Stimulated activated naive CD8-positive, alpha-beta T cell treated with anti-CD3 and anti-CD28 coated beads, Interleukin-15, Interleukin-2, amounts not matched to agents 100 ng/mL and 50 ng/mL, for 24 hours (primary cell): Measurements from ENCODE around the gene RNF151.
A peak's percentile ranks its signal among the peaks of the same experiment; 100 is the strongest.
"Not testable (repeated sequence)": the region's sequence is repeated elsewhere in the genome, so short reads cannot be mapped to it uniquely, and the experiment has no call there.

Source experiments
- H3K27ac Mint-ChIP-seq: one replicate; pipeline ENCODE4 v1.8.0; 2021; ENCODE audit warnings: mild to moderate bottlenecking, mixed read lengths
- H3K27me3 Mint-ChIP-seq: one replicate; pipeline ENCODE4 v1.8.0; 2021; ENCODE audit warnings: mixed read lengths
- H3K36me3 Mint-ChIP-seq: one replicate; pipeline ENCODE4 v1.8.0; 2021; ENCODE audit warnings: low read depth, mixed read lengths
- H3K4me1 Mint-ChIP-seq: one replicate; pipeline ENCODE4 v1.8.0; 2021; ENCODE audit warnings: low read depth, mixed read lengths
- H3K4me3 Mint-ChIP-seq: one replicate; pipeline ENCODE4 v1.8.0; 2021; ENCODE audit warnings: mild to moderate bottlenecking, mixed read lengths
- H3K9me3 Mint-ChIP-seq: one replicate; pipeline ENCODE4 v1.8.0; 2021; ENCODE audit warnings: mixed read lengths

Gene RNF151

GRCh38 chr16:2009164-2009711 is 42.6 kb downstream of the RNF151 start:
- H3K36me3 Mint-ChIP-seq = peaks cover 19% of the 10 kb centered on the region
- H3K4me1 Mint-ChIP-seq = peaks cover 46% of the 10 kb centered on the region
- peak overlapping the region; percentile 98 for H3K4me3 Mint-ChIP-seq
- H3K27ac Mint-ChIP-seq = peak overlapping the region; percentile 96
- no peaks in the 10 kb centered on the region for H3K9me3 Mint-ChIP-seq
- H3K27me3 Mint-ChIP-seq = no peaks in the 10 kb centered on the region

- Mint-ChIP-seq H3K4me3 (peak within 1 kb of the TSS; percentile 98), H3K4me1 (peaks cover 43% of the 10 kb centered on the region), H3K27me3 (no peaks in the 10 kb centered on the region), H3K9me3 (no peaks in the 10 kb centered on the region), H3K36me3 (peaks cover 19% of the 10 kb centered on the region), H3K27ac (peak within 1 kb of the TSS; percentile 97)
Measured at GRCh38 chr16:2009791-2010510, 43.3 kb downstream of the RNF151 start, which contains the start of gene ZNF598. TSS of gene ZNF598 (minus strand) at chr16:2009821.

GRCh38 chr16:2011726-2012125 is 45.1 kb downstream of the RNF151 start:
- Mint-ChIP-seq H3K36me3 (peaks cover 16% of the 10 kb centered on the region), H3K4me3 (peak overlapping the region; percentile 41), H3K4me1 (peaks cover 28% of the 10 kb centered on the region)
- H3K9me3 Mint-ChIP-seq, H3K27me3 Mint-ChIP-seq, H3K27ac Mint-ChIP-seq: not testable (repeated sequence)

- H3K9me3 Mint-ChIP-seq = no peaks in the 10 kb centered on the region
- no peak overlapping the region for H3K4me3 Mint-ChIP-seq
- no peak overlapping the region for H3K27ac Mint-ChIP-seq
Measured at GRCh38 chr16:2013527-2013926, 46.9 kb downstream of the RNF151 start.

GRCh38 chr16:2015117-2015946 is 48.7 kb downstream of the RNF151 start:
- H3K4me3 Mint-ChIP-seq = no peak overlapping the region
- peaks cover 3% of the 10 kb centered on the region for H3K4me1 Mint-ChIP-seq
- H3K9me3 Mint-ChIP-seq = no peaks in the 10 kb centered on the region
- no peak overlapping the region for H3K27ac Mint-ChIP-seq
- peaks cover 5% of the 10 kb centered on the region for H3K27me3 Mint-ChIP-seq
- H3K36me3 Mint-ChIP-seq = no peaks in the 10 kb centered on the region

More at GRCh38 chr16:2013527-2013926, 46.9 kb downstream of the RNF151 start:
- peaks cover 10% of the 10 kb centered on the region for H3K4me1 Mint-ChIP-seq
- no peaks in the 10 kb centered on the region for H3K27me3 Mint-ChIP-seq
- H3K36me3 Mint-ChIP-seq = peaks cover 4% of the 10 kb centered on the region

- Mint-ChIP-seq H3K9me3 (no peaks in the 10 kb centered on the region), H3K27ac (no peak overlapping the region)
Measured at GRCh38 chr16:2015947-2016208, 49.2 kb downstream of the RNF151 start.

GRCh38 chr16:2016407-2016922 is 49.8 kb downstream of the RNF151 start:
- H3K36me3 Mint-ChIP-seq = no peaks in the 10 kb centered on the region
- peaks cover 11% of the 10 kb centered on the region for H3K27me3 Mint-ChIP-seq

More at GRCh38 chr16:2015947-2016208, 49.2 kb downstream of the RNF151 start:
- peaks cover 5% of the 10 kb centered on the region for H3K4me1 Mint-ChIP-seq
- H3K4me3 Mint-ChIP-seq = no peak overlapping the region
- no peaks in the 10 kb centered on the region for H3K36me3 Mint-ChIP-seq
- peaks cover 9% of the 10 kb centered on the region for H3K27me3 Mint-ChIP-seq

More at GRCh38 chr16:2016407-2016922, 49.8 kb downstream of the RNF151 start:
- no peak overlapping the region for H3K27ac Mint-ChIP-seq
- H3K4me1 Mint-ChIP-seq = peaks cover 6% of the 10 kb centered on the region
- H3K9me3 Mint-ChIP-seq = no peaks in the 10 kb centered on the region
- no peak overlapping the region for H3K4me3 Mint-ChIP-seq
